GM18861 (cell line): ENCODE data around the gene PRELID2.
"Not testable (repeated sequence)": the region's sequence is repeated elsewhere in the genome, so short reads cannot be mapped to it uniquely, and the experiment has no call there.

Experiments
- ATAC-seq: cut with Tn5 transposase; IDR thresholded peaks from one replicate; pipeline ENCODE4 v1.9.1; 2021; ENCODE audit not compliant: unreplicated experiment

Gene PRELID2

GRCh38 chr5:145798503-145798902 is 36.6 kb downstream of the PRELID2 start:
- ATAC-seq = not testable (repeated sequence)

DNA sequence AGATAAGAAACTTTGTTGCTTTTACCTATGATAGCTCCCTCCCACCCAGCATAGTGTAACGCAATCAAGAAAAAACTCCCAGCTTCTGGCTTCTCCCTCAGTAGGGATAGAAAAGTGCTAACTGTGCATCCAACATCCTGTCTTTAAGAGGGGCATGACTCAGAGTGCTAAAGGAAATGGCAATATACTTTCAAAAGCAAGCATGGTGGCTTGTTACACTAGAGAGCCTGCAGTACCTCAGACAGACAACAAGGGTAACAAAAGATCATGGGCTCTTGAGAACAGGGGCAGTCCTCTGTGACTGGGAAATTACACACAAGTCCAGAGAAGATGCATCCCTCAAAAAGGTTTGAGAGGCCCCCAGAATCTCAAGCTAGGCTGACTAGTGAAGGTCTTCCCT is 37.8 kb downstream of the PRELID2 start:
- no peak for ATAC-seq

GRCh38 chr5:145796318-145796717 is 38.8 kb downstream of the PRELID2 start:
- ATAC-seq = no peak

DNA sequence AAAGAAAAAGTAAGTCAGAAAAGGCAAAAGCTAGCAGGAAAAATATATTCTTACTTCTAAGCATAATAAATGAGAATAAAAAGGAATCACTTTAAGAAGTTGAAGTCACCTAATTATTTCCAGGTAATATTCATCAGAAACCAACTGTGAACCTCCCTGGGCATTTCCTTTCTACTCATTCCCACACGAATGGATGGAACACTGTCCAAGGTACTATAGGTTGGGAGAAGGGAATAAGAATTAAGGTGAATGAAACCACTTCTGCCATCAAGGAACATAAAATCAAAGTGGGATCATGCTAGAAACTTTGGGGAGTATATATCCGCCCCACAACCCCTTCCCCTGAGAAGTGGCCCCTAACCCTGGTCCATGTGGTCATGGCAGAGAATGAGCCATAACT is 41.6 kb downstream of the PRELID2 start:
- no peak for ATAC-seq

GRCh38 chr5:145792840-145793239 is 42.3 kb downstream of the PRELID2 start:
- no peak for ATAC-seq

GRCh38 chr5:145791866-145792265 is 43.3 kb downstream of the PRELID2 start:
- ATAC-seq = no peak

DNA sequence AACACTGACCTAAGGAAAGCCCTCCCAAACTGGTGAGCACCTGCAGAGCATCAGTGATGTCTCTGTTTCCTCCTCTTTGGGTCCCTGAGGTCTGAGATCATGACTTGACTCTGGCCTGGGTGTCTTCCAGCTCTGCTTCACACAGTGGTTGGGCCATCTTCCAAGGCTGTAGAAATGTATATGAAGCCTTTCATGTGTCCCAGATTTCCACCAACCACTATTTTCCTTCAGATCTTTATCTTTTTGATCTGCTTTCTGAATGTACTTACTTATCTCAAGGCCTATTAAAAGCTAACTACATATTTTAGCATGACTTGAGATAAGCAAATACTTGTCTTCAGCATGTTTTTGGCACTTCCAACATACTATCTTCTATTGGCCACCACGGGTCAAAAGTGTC is 47.1 kb downstream of the PRELID2 start:
- no peak for ATAC-seq

GRCh38 chr5:145787507-145787906 is 47.6 kb downstream of the PRELID2 start:
- no peak for ATAC-seq

- no peak for ATAC-seq
Observed at GRCh38 chr5:145787001-145787400, 48.1 kb downstream of the PRELID2 start.

- ATAC-seq = no peak
Observed at GRCh38 chr5:145780982-145781381, 54.2 kb downstream of the PRELID2 start.

DNA sequence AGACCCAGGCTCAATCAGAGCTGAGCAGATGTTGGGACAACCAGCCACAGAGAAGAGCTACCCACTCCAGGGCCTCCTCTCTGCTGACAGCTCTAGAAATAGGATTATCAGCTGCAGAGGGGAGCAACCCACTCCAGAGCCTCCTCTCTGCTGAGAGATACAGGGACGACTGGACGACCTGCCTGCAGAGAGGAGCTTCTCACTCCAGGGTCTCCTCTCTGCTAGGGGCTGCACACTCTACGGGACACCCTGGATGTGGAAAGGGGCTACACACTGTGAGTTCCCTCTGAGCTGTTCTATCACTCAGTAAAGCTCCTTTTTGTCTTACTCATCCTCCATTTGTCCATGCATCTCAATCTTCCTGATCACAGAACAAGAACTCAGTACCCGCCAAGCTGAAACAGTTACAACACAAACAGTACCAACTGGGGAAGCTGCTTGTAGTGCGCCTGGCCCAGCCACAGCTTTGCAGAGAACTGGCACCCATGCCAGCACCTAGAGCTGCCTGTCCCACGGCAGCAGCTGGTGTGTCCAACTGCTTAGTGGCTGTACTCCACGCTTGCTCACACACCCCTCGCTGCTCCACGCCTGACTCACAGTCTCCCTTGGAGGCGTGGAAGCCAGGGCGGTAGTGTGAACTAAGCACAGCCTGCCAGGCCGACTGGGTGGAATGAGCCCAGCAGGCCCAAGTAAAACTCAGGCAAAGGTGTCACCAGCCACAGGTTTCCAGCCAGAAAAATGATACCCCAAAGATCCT is 56.8 kb downstream of the PRELID2 start:
- ATAC-seq = no peak

DNA sequence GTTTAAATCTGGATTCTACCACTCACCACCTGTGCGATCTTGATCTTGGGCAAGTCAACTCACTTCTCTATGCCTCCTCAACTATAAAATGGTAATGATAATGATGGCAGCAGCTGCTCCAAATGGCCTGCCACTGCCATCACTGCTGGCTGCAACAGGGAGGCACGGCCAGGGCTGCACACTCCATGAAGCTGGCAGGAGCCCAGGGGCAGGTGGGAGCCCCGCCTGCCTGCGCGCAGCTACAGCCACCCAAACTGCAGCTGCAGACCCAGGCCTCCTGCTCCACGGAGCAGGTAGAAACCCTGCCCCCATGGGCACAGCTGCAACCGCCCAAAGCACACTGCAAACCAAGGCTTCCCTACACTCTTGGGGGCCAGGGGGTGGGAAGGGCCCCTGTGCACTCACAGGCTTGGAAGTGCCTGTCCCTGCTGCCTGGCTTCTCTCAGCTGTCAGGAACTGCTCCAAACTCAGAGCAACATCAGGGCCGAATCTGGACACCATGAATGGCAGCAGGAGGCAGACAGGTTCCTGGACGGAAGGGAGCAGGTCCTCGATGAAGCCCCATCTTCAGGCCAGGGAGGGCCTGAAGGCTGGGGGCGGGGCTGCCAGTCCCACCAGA is 57.6 kb downstream of the PRELID2 start:
- no peak for ATAC-seq

DNA sequence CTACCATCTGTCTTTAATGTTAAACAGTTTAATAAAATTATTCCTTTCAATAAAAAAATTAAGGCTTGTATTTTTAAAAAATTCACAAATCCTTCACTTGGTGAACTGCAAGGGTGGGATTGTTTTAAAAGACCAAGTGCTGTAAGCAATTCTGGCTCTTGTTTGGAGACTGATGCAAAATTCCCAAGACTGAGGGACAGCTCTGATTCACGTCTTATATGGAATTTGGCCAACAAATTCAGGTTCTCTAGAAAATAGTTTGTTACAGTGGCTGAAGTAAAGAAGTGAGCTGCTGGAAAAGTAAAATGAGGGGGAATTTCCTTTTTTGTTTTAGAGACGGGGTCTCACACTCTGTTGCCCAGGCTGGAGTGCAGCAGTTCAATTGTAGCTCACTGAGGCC is 58.3 kb downstream of the PRELID2 start:
- no peak for ATAC-seq

- no peak for ATAC-seq
Observed at GRCh38 chr5:145775893-145776444, 59.2 kb downstream of the PRELID2 start.

GRCh38 chr5:145775411-145775810 is 59.7 kb downstream of the PRELID2 start:
- ATAC-seq = no peak

GRCh38 chr5:145774442-145774841 is 60.7 kb downstream of the PRELID2 start:
- no peak for ATAC-seq

- no peak for ATAC-seq
Observed at GRCh38 chr5:145772466-145772865, 62.7 kb downstream of the PRELID2 start.

GRCh38 chr5:145768863-145769262 is 66.3 kb downstream of the PRELID2 start:
- ATAC-seq = no peak

DNA sequence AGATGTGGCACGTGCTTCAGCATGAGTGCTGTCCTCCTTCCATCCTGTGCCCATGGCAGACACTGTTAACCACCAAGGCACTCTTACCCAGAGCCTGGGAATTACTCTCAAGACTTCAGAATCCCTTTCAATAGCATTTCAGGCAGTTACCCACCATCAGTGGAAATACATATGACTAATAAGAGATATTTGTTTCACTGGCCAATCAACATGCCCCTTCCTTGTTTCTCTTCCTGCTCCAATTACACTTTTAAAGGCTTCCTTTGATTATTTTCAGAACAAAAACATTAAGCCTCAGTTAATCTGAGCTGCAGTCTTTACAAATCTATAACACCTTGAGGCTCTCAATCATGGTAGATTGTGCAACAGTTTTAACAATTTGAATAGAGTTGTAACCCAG is 70.8 kb downstream of the PRELID2 start:
- ATAC-seq = no peak

GRCh38 chr5:145762833-145763232 is 72.3 kb downstream of the PRELID2 start:
- no peak for ATAC-seq

GRCh38 chr5:145761254-145761653 is 73.9 kb downstream of the PRELID2 start:
- no peak for ATAC-seq

DNA sequence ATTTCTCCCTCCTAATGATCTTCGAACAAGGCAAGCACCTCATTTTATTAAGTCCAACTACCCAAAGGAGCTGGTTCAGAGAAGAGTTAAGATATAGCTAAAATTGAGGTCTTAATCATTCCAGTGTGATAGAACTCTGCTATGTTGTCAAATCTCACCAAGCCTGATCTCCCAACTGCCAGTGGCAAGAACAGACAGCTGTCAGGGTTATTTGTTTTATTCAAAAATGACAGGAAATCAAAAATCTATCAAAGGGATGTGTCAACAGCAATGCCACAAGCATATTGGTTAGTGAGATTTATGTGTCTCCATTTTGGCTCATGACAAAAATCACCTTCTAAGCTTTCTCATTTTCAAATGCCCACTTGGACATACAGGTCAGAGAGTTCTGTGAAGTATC is 74.5 kb downstream of the PRELID2 start:
- no peak for ATAC-seq
